Aorta (tissue), 5 donors: Measurements from ENCODE around the gene CAMK2D. TPM values are rescaled to one million over a fixed set of nuclear protein-coding genes. Genes with fewer than 3 reads are reported as not detected.

Experiments
- ATAC-seq: fragments of 200-7000 bp; cut with Tn5 transposase; one replicate; pipeline ENCODE4 v1.9.1; 2022; ENCODE audit warnings: moderate library complexity; ENCODE audit not compliant: low FRiP score
- DNase-seq, 2 donors: peaks; one replicate each; pipeline ENCODE4 v3.0.0-alpha.2; 2020
- H3K27ac ChIP-seq, 2 donors: one replicate each; pipeline ENCODE4 v1.5.1; 2013; ENCODE audit warnings: low read length in 2 of 2, mild to moderate bottlenecking in 2 of 2, moderate library complexity in 2 of 2, control low read depth in 1 of 2, inconsistent platforms in 1 of 2, low read depth in 1 of 2
- H3K27me3 ChIP-seq, 2 donors: one replicate each; pipeline ENCODE4 v1.6.1; 2013; ENCODE audit warnings: control low read depth in 1 of 2, low read length in 1 of 2, mild to moderate bottlenecking in 1 of 2, moderate library complexity in 1 of 2; ENCODE audit not compliant: insufficient read depth in 2 of 2, control insufficient read depth in 1 of 2
- H3K36me3 ChIP-seq, 2 donors: one replicate each; pipeline ENCODE4 v1.6.1; 2013; ENCODE audit warnings: control low read depth in 1 of 2, low read length in 1 of 2, mild to moderate bottlenecking in 1 of 2; ENCODE audit not compliant: insufficient read depth in 2 of 2, control insufficient read depth in 1 of 2
- H3K4me1 ChIP-seq, 2 donors: one replicate each; pipeline ENCODE4 v1.6.1; 2013; ENCODE audit warnings: low read length in 2 of 2, control low read depth in 1 of 2, mild to moderate bottlenecking in 1 of 2, moderate library complexity in 1 of 2; ENCODE audit not compliant: insufficient read depth in 2 of 2, control insufficient read depth in 1 of 2
- H3K4me3 ChIP-seq, 2 donors: one replicate each; pipeline ENCODE4 v1.5.1; 2013; ENCODE audit warnings: low read length in 2 of 2, control low read depth in 1 of 2, mild to moderate bottlenecking in 1 of 2
- H3K9me3 ChIP-seq: one replicate; pipeline ENCODE4 v1.6.1; 2013; ENCODE audit warnings: mild to moderate bottlenecking, low read length; ENCODE audit not compliant: control insufficient read depth
- WGBS, 2 donors: extraction: QIAGEN DNeasy Blood & Tissue Kit; methylation state at CpG; one replicate each; pipeline ENCODE4 v1.1.7; 2013; 5-methylcytosine and 5-hydroxymethylcytosine counted together
- intact Hi-C, 2 donors: fragments of 100-400 bp; cut with DNase I; formaldehyde crosslinking; loops; one replicate each; pipeline versions ENCODE4 v1.14.2 to v1.15.0; 2022
- polyA plus RNA-seq, 2 donors: library from polyadenylated mRNA; stranded (reverse); fragments of 200-250 nt; gene quantifications; one replicate each; pipeline ENCODE4 v1.2.3, GENCODE V29; 2013
- total RNA-seq, 2 donors: library from RNA; stranded (reverse); fragmentation: NEBNext Ultra II Directional; extraction: Animal tissue kit (Norgen Biotek cat#: 25700); gene quantifications; one replicate each; pipeline ENCODE4 v1.2.1, GENCODE V29; 2021
- donor health status: healthy with polysubstance abuse.
- donor health status: Bipolar disorder and iron deficiency.
- donor health status: DM: no; HTN: no; CAD: no.
- donor health status: DM: no; HTN: no; CAD: no.
- donor health status: DM: yes; HTN: yes; CAD: no.

Gene CAMK2D
- total and polyA plus RNA-seq, 4 donors: 18.7 to 71.8 (median 37.7) TPM

GRCh38 chr4:113556382-113557134, 205.0 kb downstream of the CAMK2D start:
- Histone ChIP-seq H3K9me3 (no peaks in the 10 kb centered on the region), H3K27ac (peak overlapping the region; percentile 47 to 94), H3K4me1 (peaks cover 4 to 9% of the 10 kb centered on the region in 2 donors), H3K36me3 (no peaks in the 10 kb centered on the region), H3K4me3 (peak overlapping the region in 1 of 2 donors; percentile 34), H3K27me3 (no peaks in the 10 kb centered on the region)
- peak; percentile 54 for ATAC-seq
- 79 to 85% methylated on average over 4 of the region's 4 CpGs for WGBS, 2 donors
- intact Hi-C loops: loop anchor here in 1 of 2 donors (10.0 kb wide), 1 partner anchor 128 kb away; no protein-coding TSS in a partner anchor
- no peak for DNase-seq

- peak overlapping the region in 1 of 2 donors; percentile 34 for H3K4me3 ChIP-seq
- no peaks in the 10 kb centered on the region for H3K36me3 ChIP-seq
- H3K27me3 ChIP-seq: no peaks in the 10 kb centered on the region
- H3K4me1 ChIP-seq: peaks cover 4 to 9% of the 10 kb centered on the region in 2 donors
- intact Hi-C loops: loop anchor here in 1 of 2 donors (10.0 kb wide), 1 partner anchor 129 kb away; no protein-coding TSS in a partner anchor
- no peaks in the 10 kb centered on the region for H3K9me3 ChIP-seq
- peak in 1 of 2 donors; percentile 65 for DNase-seq
- peak overlapping the region; percentile 47 to 94 for H3K27ac ChIP-seq
- 1 to 7% methylated on average over 5 of the region's 5 CpGs for WGBS, 2 donors
- ATAC-seq: peak; percentile 86
Measured at GRCh38 chr4:113555868-113556267, 205.7 kb downstream of the CAMK2D start.

DNA sequence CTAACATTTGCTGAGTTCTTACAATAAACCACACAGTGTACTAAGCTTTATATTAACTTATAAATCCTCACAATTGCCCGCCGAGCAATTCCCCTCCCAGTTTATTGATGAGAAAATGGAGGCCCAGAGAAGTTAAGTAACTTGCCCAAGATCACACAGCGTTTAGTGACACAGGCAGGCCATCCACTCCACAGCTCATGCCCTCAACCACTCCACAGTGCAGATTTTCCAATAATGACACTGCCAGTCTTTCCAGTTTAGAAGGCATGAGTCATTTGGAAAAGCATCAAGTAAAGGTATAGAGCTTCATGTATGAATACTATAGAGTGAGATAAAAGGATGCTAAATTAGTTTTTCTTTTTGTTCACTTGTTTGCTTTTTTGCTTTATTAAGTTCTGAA, 208.5 kb downstream of the CAMK2D start:
- ATAC-seq (no peak), DNase-seq (no peak)
- Histone ChIP-seq H3K4me1 (peaks cover 4 to 8% of the 10 kb centered on the region in 2 donors), H3K36me3 (no peaks in the 10 kb centered on the region), H3K27ac (no peak overlapping the region), H3K9me3 (no peaks in the 10 kb centered on the region), H3K27me3 (no peaks in the 10 kb centered on the region), H3K4me3 (no peak overlapping the region)
- intact Hi-C loops: loop anchor here in 1 of 2 donors (10.0 kb wide), 1 partner anchor 132 kb away; no protein-coding TSS in a partner anchor
- 94 to 95% methylated on average over 3 of the region's 3 CpGs for WGBS, 2 donors

DNA sequence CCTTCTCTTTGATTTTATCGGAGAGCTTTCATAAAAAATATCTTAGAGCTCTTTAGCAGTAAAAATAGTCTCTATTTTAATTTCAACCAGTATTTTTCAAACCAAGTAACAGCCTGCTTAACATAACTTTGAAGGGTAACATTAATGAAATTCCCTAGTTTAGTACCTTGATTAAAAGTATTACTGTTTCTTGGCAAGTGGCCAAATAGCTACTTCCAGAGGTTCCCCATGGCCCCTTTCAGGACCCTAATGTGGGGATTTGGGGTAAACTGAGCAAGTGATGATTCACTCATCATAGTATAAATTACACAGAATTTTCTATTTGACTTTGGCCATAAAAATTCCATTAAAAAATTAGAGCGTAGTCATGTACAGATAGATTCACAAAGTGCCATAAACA, 211.0 kb downstream of the CAMK2D start:
- H3K36me3 ChIP-seq: no peaks in the 10 kb centered on the region
- H3K4me1 ChIP-seq: peaks cover 0 to 5% of the 10 kb centered on the region in 2 donors
- no peaks in the 10 kb centered on the region for H3K27me3 ChIP-seq
- ATAC-seq: no peak
- no peak for DNase-seq
- intact Hi-C loops: loop anchor here in 1 of 2 donors (10.0 kb wide), 1 partner anchor 134 kb away; no protein-coding TSS in a partner anchor
- peak overlapping the region in 1 of 2 donors; percentile 28 for H3K27ac ChIP-seq
- H3K9me3 ChIP-seq: no peaks in the 10 kb centered on the region
- no peak overlapping the region for H3K4me3 ChIP-seq
- 89 to 92% methylated on average over 2 of the region's 2 CpGs for WGBS, 2 donors

- Histone ChIP-seq H3K9me3 (no peaks in the 10 kb centered on the region), H3K36me3 (no peaks in the 10 kb centered on the region), H3K4me1 (peaks cover 0 to 2% of the 10 kb centered on the region in 2 donors), H3K27ac (peak overlapping the region in 1 of 2 donors; percentile 28), H3K27me3 (no peaks in the 10 kb centered on the region), H3K4me3 (no peak overlapping the region)
- ATAC-seq (no peak), DNase-seq (no peak)
- 95 to 96% methylated on average over 1 of the region's 1 CpG for WGBS, 2 donors
- intact Hi-C loops: loop anchor here in 1 of 2 donors (5.0 to 10.0 kb wide), 2 partner anchors 154 to 209 kb away; no protein-coding TSS in a partner anchor
Measured at GRCh38 chr4:113548303-113548702, 213.2 kb downstream of the CAMK2D start.

- ATAC-seq (peak; percentile 96), DNase-seq (peak; percentile 88 to 92)
- H3K9me3 ChIP-seq: no peaks in the 10 kb centered on the region
- no peak overlapping the region for H3K27ac ChIP-seq
- 10 to 11% methylated on average over 5 of the region's 5 CpGs for WGBS, 2 donors
- H3K36me3 ChIP-seq: no peaks in the 10 kb centered on the region
- intact Hi-C loops: loop anchor here (1.0 to 10.0 kb wide), 3 partner anchors 153 to 214 kb away; partner anchors contain the start of gene CAMK2D (in 1 of the 2)
- H3K4me3 ChIP-seq: no peak overlapping the region
- peaks cover 0 to 2% of the 10 kb centered on the region in 2 donors for H3K4me1 ChIP-seq
- H3K27me3 ChIP-seq: no peaks in the 10 kb centered on the region
Measured at GRCh38 chr4:113547487-113548042, 214.0 kb downstream of the CAMK2D start.

DNA sequence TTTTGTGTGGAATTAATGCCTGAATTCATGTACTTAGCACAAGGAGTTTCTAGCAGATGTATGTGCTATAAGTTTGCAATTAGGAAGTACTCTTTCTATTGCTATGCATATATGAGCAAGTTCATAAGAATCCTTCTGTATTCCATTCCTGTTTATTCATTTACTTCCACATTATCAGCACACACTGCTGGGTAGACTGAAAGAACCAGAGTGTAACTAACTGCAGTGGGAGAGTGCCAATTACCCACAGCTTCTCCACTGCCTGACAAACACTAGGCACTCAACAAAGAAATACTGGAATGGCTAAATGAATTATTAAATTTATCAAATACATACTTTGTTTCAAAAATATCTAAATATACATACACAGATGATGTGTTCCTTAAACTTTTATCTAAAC, 219.6 kb downstream of the CAMK2D start:
- Histone ChIP-seq H3K36me3 (no peaks in the 10 kb centered on the region), H3K4me1 (peaks cover 0 to 6% of the 10 kb centered on the region in 2 donors), H3K4me3 (no peak overlapping the region), H3K27ac (no peak overlapping the region), H3K27me3 (no peaks in the 10 kb centered on the region), H3K9me3 (no peaks in the 10 kb centered on the region)
- DNase-seq (no peak), ATAC-seq (no peak)
- intact Hi-C loops: loop anchor here in 1 of 2 donors (10.0 kb wide), 1 partner anchor 147 kb away; no protein-coding TSS in a partner anchor

DNA sequence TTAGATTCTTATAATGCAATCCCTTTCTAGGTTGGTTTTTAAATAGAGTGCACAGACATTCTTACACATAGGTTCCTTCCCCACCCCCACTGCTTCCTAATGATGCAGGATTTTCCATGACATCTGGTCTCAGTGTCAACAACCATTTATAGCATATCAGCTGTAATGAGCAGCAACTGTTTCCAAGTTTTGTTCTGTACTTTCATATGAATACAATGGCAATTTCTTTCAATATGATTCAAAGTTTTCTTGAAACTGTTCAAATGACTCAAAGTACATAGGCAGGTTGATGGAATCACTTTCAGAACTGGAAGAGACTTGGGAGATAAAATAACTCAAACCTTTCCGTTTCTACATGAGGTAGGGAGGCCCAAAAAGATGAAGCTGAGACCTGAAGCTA, 220.7 kb downstream of the CAMK2D start:
- Histone ChIP-seq H3K27ac (no peak overlapping the region), H3K9me3 (no peaks in the 10 kb centered on the region), H3K4me3 (no peak overlapping the region), H3K4me1 (peaks cover 0 to 6% of the 10 kb centered on the region in 2 donors), H3K27me3 (no peaks in the 10 kb centered on the region), H3K36me3 (no peaks in the 10 kb centered on the region)
- intact Hi-C loops: loop anchor here in 1 of 2 donors (10.0 kb wide), 1 partner anchor 146 kb away; no protein-coding TSS in a partner anchor
- no peak for ATAC-seq
- no peak for DNase-seq
- 52 to 71% methylated on average over 1 of the region's 1 CpG for whole genome bisulfite sequencing, 2 donors
